HG03175 (cell line): ENCODE results near the gene MYH14.

Experiments used
- ATAC-seq: cut with Tn5 transposase; IDR thresholded peaks from one replicate; pipeline ENCODE4 v1.9.1; 2021; ENCODE audit warnings: mild to moderate bottlenecking, moderate library complexity; ENCODE audit not compliant: unreplicated experiment

Gene MYH14

GRCh38 chr19:50192463-50193211, 10.8 kb upstream of the MYH14 start:
- ATAC-seq = no peak

- ATAC-seq = no peak
Observed at GRCh38 chr19:50195224-50195623, 8.2 kb upstream of the MYH14 start.

GRCh38 chr19:50196322-50196932, 7.0 kb upstream of the MYH14 start:
- no peak for ATAC-seq

GRCh38 chr19:50197348-50197747, 6.1 kb upstream of the MYH14 start:
- ATAC-seq = no peak

- ATAC-seq = no peak
Observed at GRCh38 chr19:50198431-50199258, 4.8 kb upstream of the MYH14 start.

GRCh38 chr19:50199259-50199555, 4.2 kb upstream of the MYH14 start:
- ATAC-seq = no peak

- no peak for ATAC-seq
Observed at GRCh38 chr19:50202386-50202785, 1.0 kb upstream of the MYH14 start.

GRCh38 chr19:50202962-50203280, 501 bp upstream of the MYH14 start:
- no peak for ATAC-seq

GRCh38 chr19:50204081-50204428, 633 bp downstream of the MYH14 start:
- ATAC-seq = no peak

- no peak for ATAC-seq
Observed at GRCh38 chr19:50204811-50205675, 1.6 kb downstream of the MYH14 start.

- ATAC-seq = no peak
Observed at GRCh38 chr19:50205681-50206138, 2.3 kb downstream of the MYH14 start.

- no peak for ATAC-seq
Observed at GRCh38 chr19:50206191-50206590, 2.8 kb downstream of the MYH14 start.

- ATAC-seq = no peak
Observed at GRCh38 chr19:50207730-50208129, 4.3 kb downstream of the MYH14 start.

GRCh38 chr19:50209131-50209530, 5.7 kb downstream of the MYH14 start:
- no peak for ATAC-seq

- no peak for ATAC-seq
Observed at GRCh38 chr19:50210425-50210824, 7.0 kb downstream of the MYH14 start.

GRCh38 chr19:50213925-50214324, 10.5 kb downstream of the MYH14 start:
- ATAC-seq = no peak

- no peak for ATAC-seq
Observed at GRCh38 chr19:50214699-50215543, 11.5 kb downstream of the MYH14 start.

GRCh38 chr19:50215820-50216219, 12.4 kb downstream of the MYH14 start:
- ATAC-seq = no peak

GRCh38 chr19:50221087-50221486, 17.7 kb downstream of the MYH14 start:
- ATAC-seq = no peak

- ATAC-seq = no peak
Observed at GRCh38 chr19:50222691-50223438, 19.4 kb downstream of the MYH14 start.
